PC-9 (cell line): ENCODE results near the gene THPO.

Source experiments
- CTCF ChIP-seq: fragments of 200-600 bp; sonication (generic); conservative IDR thresholded peaks from 2 replicates; pipeline ENCODE4 v1.6.1; 2017; ENCODE audit warnings: mixed run types, antibody characterized with exemption, mild to moderate bottlenecking, moderate library complexity
- EZH2 ChIP-seq: fragments of 200-600 bp; sonication (generic); IDR thresholded peaks from 2 replicates; pipeline ENCODE4 v1.8.0; 2017; ENCODE audit warnings: antibody characterized with exemption, low read depth

- no peak for TF ChIP-seq CTCF
- no peak for TF ChIP-seq EZH2
Measured at GRCh38 chr3:184349563-184350470, 28.2 kb downstream of the THPO start.
